Stimulated activated CD8-positive, alpha-beta memory T cell treated with anti-CD3 and anti-CD28 coated beads, Interleukin-12 subunit alpha, Interleukin-12 subunit beta, amount 100 ng/mL, for 24 hours (primary cell): ENCODE measurements around the gene KLHDC8A.
A peak's percentile ranks its signal among the peaks of the same experiment; 100 is the strongest.

Experiments
- DNase-seq: peaks from one replicate; pipeline ENCODE4 v3.0.0-alpha.2; 2020; ENCODE audit errors: extremely low read depth

Gene KLHDC8A

DNA sequence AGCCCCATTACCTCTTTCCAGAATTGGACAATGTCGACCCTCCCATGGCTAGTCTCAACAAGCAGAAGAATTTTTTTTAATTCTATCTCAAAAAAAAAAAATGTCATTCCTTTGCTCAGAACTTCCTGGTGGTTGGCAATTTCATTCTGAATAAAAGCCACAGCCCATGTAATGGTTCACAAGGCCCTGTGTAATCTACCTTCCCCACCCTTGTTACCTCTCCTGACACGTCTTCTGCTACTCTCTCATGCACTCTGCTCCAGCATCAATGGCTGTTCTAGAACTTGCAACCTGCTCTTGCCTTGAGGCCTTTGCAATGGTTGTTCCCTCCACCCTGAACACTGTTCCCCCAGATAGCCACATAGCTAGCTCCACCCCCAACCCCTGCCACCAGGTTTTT lies 60.6 kb downstream of the KLHDC8A start:
- DNase-seq = no peak

DNA sequence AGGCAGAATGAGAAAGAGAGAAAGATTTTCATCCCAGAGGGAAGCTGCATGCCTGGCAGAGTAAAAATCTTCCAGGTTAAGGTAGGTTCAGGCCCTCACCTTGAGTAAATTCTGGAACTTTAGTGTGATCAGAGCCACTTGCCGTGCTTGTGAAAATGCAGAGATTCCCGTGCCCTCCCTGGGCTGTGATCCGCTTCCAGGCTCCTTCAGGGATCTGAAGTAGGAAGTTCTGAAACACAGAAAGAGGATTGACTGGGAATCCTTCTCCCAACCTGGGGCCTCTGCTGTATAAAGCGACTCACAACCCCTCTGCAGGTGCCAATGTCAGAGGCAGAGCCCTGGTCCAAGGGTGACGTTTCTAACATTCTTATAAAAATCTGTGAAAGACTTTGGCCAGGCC lies 61.8 kb downstream of the KLHDC8A start:
- no peak for DNase-seq

GRCh38 chr1:205294175-205294917 lies 62.4 kb downstream of the KLHDC8A start:
- DNase-seq = no peak

DNA sequence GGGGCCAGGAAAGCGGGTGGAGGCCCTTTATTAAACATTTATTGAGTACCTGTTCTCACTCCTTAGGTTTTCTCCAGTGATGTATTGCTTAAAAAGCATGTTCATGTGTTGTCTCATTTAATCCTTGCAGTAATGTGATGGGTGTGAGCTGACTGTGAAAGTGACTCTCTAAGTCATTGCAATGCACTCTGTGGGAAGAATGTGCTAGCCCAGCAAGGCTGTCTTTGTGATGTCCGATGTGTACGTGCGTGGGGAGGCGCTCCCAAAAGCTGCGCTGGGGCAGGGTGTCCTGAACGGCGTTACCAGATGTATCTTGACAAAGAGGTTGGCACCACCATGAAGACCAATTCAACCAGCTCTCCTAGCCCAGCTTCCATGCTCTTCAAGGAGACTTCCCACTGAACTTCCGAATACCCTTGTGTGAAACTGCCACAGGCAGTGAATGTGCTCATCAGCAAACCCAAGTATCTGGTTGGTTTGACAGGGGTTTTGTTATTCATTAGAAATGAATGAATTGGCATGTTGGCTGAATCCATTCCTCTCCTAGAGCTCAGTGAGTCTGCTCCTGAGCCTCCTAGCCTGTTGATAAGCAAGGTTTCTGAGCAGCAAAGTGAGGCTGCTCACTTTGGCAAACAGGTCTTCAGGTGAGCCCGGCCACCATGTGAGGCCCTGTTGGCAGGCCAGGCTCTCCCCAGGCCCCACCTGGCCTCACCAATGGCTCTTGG lies 63.2 kb downstream of the KLHDC8A start:
- DNase-seq = no peak

DNA sequence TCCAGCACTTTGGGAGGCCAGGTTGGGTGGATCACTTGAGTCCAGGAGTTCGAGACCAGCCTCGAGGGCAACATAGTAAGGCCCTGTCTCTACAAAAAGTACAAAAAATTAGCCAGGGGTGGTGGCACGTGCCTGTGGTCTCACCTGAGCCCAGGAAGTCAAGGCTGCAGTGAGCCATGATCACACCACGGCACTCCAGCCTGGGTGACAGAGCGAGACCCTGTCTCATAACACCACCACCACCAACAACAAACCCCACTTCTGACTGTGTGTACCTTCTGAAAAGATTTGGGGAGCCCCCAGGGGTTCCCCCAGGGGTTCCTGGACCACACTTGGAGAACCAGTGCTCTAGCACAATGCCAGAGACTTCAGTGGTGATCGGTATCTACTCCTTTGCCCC lies 65.1 kb downstream of the KLHDC8A start:
- DNase-seq = no peak

- DNase-seq = peak; percentile 61
Measured at GRCh38 chr1:205287767-205288559, 68.8 kb downstream of the KLHDC8A start.

DNA sequence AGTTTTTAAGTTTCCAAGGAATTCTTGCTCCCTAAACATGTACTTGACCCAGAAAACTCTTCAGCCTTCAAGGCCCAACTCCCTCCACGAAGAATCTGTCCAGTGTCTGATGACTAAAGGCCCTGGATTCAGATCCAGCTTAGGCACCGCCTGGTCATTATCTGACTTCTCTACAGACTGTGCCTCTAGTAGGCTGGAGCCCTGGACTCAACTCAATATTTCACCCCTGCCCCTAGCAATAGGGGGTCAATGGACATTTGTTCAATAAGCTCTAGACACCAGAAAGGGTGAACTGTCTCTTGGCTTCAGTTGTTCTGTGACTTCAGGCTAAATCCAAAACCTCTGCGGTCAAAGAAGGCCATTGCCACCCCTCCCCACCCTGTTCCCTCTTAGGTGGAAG lies 69.6 kb downstream of the KLHDC8A start:
- no peak for DNase-seq

DNA sequence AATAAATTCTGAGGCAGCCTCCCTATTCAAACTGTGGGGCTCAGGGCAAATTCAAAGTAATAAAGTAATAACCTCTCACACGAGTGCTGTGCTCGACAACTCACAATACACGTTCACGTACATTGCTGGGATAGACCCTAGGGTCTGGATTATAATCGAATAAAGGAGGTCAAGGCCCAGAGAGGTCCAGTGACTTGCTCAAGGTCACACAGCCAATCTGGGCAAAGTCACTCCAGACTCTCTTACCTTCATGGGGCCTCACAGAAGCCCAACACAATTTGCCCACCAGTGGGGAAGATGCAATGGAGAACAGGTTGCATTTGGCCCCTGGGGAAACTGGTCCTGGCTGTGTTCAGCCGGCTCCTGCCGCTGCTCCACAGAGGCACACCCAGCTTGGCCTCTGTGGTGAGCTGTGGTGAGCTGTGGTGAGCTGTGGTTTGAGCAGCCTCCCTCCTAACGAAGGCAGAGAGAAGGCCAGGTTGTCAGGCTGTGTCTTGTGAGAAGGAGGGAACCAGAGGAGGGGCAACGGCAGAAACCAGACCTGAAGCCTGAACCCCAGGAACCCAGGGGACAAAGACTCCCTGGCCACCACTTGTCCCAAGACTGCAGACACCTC lies 70.3 kb downstream of the KLHDC8A start:
- no peak for DNase-seq
